K562 (cell line): ENCODE results near the gene GNGT1. TPM values are rescaled to one million over a fixed set of nuclear protein-coding genes. Genes with fewer than 3 reads are reported as not detected.

Experiments used
- CBFA2T3 ChIP-seq: fragments of 450-650 bp; IDR thresholded peaks from 2 replicates; pipeline ENCODE4 v1.6.1; 2017
- FOXJ2 ChIP-seq: fragments of 200-800 bp; sonication (Bioruptor generic); IDR thresholded peaks from 2 replicates; pipeline ENCODE4 v1.6.1; 2016; ENCODE audit warnings: missing genetic modification characterization, missing compliant biosample characterization
- HDAC1 ChIP-seq, 2 experiments: fragments of 450-650 bp; IDR thresholded peaks; 2 replicates each; pipeline ENCODE4 v1.6.1; 2016 to 2017; ENCODE audit warnings: inconsistent platforms in 1 of 2, mild to moderate bottlenecking in 1 of 2, moderate library complexity in 1 of 2
- HMGN3 ChIP-seq: IDR thresholded peaks from 2 replicates; pipeline ENCODE4 v1.6.1; 2011; ENCODE audit warnings: borderline replicate concordance, low read depth, mild to moderate bottlenecking, mixed read lengths, low read length; ENCODE audit not compliant: insufficient read length; ENCODE audit errors: extremely low read depth
- MAFK ChIP-seq: IDR thresholded peaks from 2 replicates; pipeline ENCODE4 v1.6.1; 2011; ENCODE audit warnings: low read length, improper control_type of control experiment
- MCM3 ChIP-seq: fragments of 450-650 bp; IDR thresholded peaks from 2 replicates; pipeline ENCODE4 v1.6.1; 2016
- MEIS2 ChIP-seq: fragments of 450-650 bp; IDR thresholded peaks from 2 replicates; pipeline ENCODE4 v1.6.1; 2014; ENCODE audit warnings: mild to moderate bottlenecking; ENCODE audit not compliant: partially characterized antibody
- MTF1 ChIP-seq: fragments of 250-450 bp; sonication (Bioruptor Pico); IDR thresholded peaks from 2 replicates; pipeline ENCODE4 v1.9.0; 2021; ENCODE audit warnings: moderate library complexity, mild to moderate bottlenecking, inconsistent platforms, borderline replicate concordance
- NCOA2 ChIP-seq, 2 experiments: fragments of 450-650 bp; IDR thresholded peaks; 2 replicates each; pipeline ENCODE4 v1.6.1; 2018; ENCODE audit warnings: mild to moderate bottlenecking in 2 of 2, moderate library complexity in 1 of 2; ENCODE audit not compliant: partially characterized antibody in 2 of 2
- NR1H2 ChIP-seq: sonication (generic); formaldehyde crosslinking; IDR thresholded peaks from 2 replicates; pipeline ENCODE4 v1.4.0; 2020; ENCODE audit warnings: mild to moderate bottlenecking, missing genetic modification reagents
- NR4A1 ChIP-seq, 2 experiments: fragments of 250-450 bp in 1 of 2; fragments of 450-650 bp in 1 of 2; sonication (Bioruptor Pico) in 1 of 2; IDR thresholded peaks; 2 replicates each; pipeline versions ENCODE4 v1.4.0 to v1.6.1; 2016 to 2020; ENCODE audit warnings: mild to moderate bottlenecking in 2 of 2, missing compliant biosample characterization in 1 of 2, missing genetic modification characterization in 1 of 2, moderate library complexity in 1 of 2
- NUFIP1 ChIP-seq: fragments of 450-650 bp; IDR thresholded peaks from 2 replicates; pipeline ENCODE4 v1.6.1; 2018; ENCODE audit not compliant: partially characterized antibody
- POLR2AphosphoS5 ChIP-seq: IDR thresholded peaks from 2 replicates; pipeline ENCODE4 v1.6.1; 2011; ENCODE audit warnings: mild to moderate bottlenecking, low read depth, low read length, moderate library complexity; ENCODE audit not compliant: control insufficient read depth, insufficient read depth
- POLR3A ChIP-seq: IDR thresholded peaks from 2 replicates; pipeline ENCODE4 v1.6.1; 2011; ENCODE audit warnings: borderline replicate concordance, mild to moderate bottlenecking, moderate library complexity; ENCODE audit not compliant: insufficient read length, insufficient read depth; ENCODE audit errors: extremely low read depth
- PPARD ChIP-seq: fragments of 250-450 bp; sonication (Bioruptor Pico); IDR thresholded peaks from 2 replicates; pipeline ENCODE4 v1.8.0; 2022; ENCODE audit warnings: inconsistent platforms, mild to moderate bottlenecking, moderate library complexity
- SMAD4 ChIP-seq: fragments of 250-450 bp; sonication (Bioruptor Pico); conservative IDR thresholded peaks from 2 replicates; pipeline ENCODE4 v1.8.0; 2021; ENCODE audit warnings: inconsistent platforms, mild to moderate bottlenecking, moderate library complexity
- SMARCA4 ChIP-seq: fragments of 450-650 bp; IDR thresholded peaks from 2 replicates; pipeline ENCODE4 v1.6.1; 2016
- SP2 ChIP-seq: IDR thresholded peaks from 2 replicates; pipeline ENCODE4 v1.6.1; 2011; ENCODE audit warnings: mild to moderate bottlenecking, low read depth, low read length, moderate library complexity; ENCODE audit not compliant: poor library complexity, severe bottlenecking; ENCODE audit errors: extremely low read depth
- SRF ChIP-seq, 2 experiments: fragments of 250-450, 450-650 bp in 1 of 2; sonication (Bioruptor Pico) in 1 of 2; sonication (generic) in 1 of 2; formaldehyde crosslinking; IDR thresholded peaks; 2 replicates each; pipeline versions ENCODE4 v1.5.0 to v1.5.1; 2020 to 2022; ENCODE audit warnings: mild to moderate bottlenecking in 1 of 2, missing genetic modification reagents in 1 of 2
- TAL1 ChIP-seq: fragments of 450-650 bp; IDR thresholded peaks from 2 replicates; pipeline ENCODE4 v1.6.1; 2016; ENCODE audit warnings: mild to moderate bottlenecking
- TCF3 ChIP-seq: sonication (generic); formaldehyde crosslinking; IDR thresholded peaks from 2 replicates; pipeline ENCODE4 v1.4.0; 2020; ENCODE audit warnings: mild to moderate bottlenecking, missing genetic modification reagents
- YBX1 ChIP-seq: fragments of 450-650 bp; IDR thresholded peaks from 2 replicates; pipeline ENCODE4 v1.7.1; 2016; ENCODE audit warnings: mild to moderate bottlenecking
- ZNF431 ChIP-seq: sonication (generic); formaldehyde crosslinking; IDR thresholded peaks from 2 replicates; pipeline ENCODE4 v1.8.0; 2022; ENCODE audit warnings: mild to moderate bottlenecking, missing genetic modification reagents
- ZNF551 ChIP-seq: fragments of 250-450 bp; sonication (Bioruptor Pico); IDR thresholded peaks from 2 replicates; pipeline ENCODE4 v1.5.0; 2021; ENCODE audit warnings: mild to moderate bottlenecking, moderate library complexity
- ZNF644 ChIP-seq: fragments of 200-800 bp; sonication (Bioruptor generic); IDR thresholded peaks from 2 replicates; pipeline ENCODE4 v1.6.1; 2016; ENCODE audit warnings: low read depth, missing genetic modification characterization, missing compliant biosample characterization
- ZSCAN32 ChIP-seq: fragments of 450-650 bp; formaldehyde crosslinking; IDR thresholded peaks from 2 replicates; pipeline ENCODE4 v1.4.0; 2020; ENCODE audit warnings: mild to moderate bottlenecking, moderate library complexity
- polyA plus RNA-seq, 8 experiments: library from polyadenylated mRNA; depleted of rRNA in 4 of 8; stranded (reverse) in 5 of 8; unstranded in 3 of 8; fragments of >200 nt; fragmentation: Nextera tagmentation in 2 of 8; fragmentation: Illumina TruSeq in 1 of 8; extraction: Ambion mirVana in 2 of 8; extraction: Trizol in 1 of 8; gene quantifications; 2 replicates each; pipeline versions ENCODE4 v1.2.1 to v1.2.3, GENCODE V29; 2011 to 2014; ENCODE audit warnings: inconsistent platforms in 1 of 8, missing spikeins in 1 of 8
- total RNA-seq, 7 experiments: library from RNA; depleted of rRNA in 6 of 7; stranded (reverse); fragments of >200 nt in 6 of 7; fragmentation: Illumina TruSeq in 2 of 7; extraction: Trizol in 2 of 7; gene quantifications; 2 replicates each; pipeline versions ENCODE4 v1.2.1 to v1.2.3, GENCODE V29; 2011 to 2021; ENCODE audit warnings: low replicate concordance in 1 of 7
- TF ChIP-seq, protein P1 (sequence below): sonication (generic); formaldehyde crosslinking; IDR thresholded peaks from 2 replicates; pipeline ENCODE4 v1.8.0; 2022; ENCODE audit warnings: mild to moderate bottlenecking, low read depth, missing genetic modification reagents

Gene GNGT1
- total and polyA plus RNA-seq, 9 of the 15 experiments (the other 6 are each of a cell fraction or from before 2014, with no cell fraction given) = 0.04 to 0.83 (median 0.51) TPM; not detected in 2

DNA sequence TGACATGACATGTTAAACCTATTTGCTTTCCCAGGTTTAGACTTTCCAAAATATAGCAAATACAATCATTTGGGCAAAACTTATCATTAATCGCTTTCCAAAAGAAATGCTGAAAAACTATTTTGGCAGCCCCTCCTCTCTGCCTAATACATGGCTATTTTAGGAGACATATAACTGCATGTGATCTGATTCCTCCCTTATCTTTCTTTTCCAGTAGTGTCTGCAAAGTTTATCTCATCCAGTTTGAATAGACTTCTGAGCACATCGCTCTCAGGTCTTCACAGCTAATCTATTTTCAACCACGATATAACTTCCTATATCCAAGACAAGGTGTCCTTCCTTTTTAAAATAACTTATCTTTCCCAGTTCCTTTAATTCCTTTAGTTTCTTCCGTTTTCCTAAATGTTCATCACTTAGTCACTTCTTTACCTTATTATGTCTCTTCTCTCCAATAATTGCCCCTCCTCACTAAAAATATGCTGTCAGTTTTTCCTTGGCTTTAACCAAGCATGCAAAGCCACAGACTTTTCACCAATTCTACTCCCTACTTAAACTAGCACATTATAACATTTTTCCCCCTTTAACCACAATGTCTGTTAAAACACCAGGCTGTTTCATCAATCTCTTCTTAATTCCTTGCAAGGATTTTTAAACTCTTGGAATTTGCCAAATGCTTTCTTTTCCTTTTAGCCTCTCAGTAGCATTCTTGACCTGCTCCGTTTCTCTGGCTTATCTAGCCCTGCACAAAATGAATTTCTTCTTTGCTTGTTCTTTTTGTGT is 39.6 kb downstream of the GNGT1 start (continued):
- TF ChIP-seq HMGN3 = no peak
- TF ChIP-seq ZSCAN32 (CRISPR knock-in tag) = no peak
- no peak for TF ChIP-seq NR4A1 (CRISPR knock-in tag; IDR thresholded peaks at IDR 0.05)
- TF ChIP-seq NR4A1 (tag; IDR thresholded peaks at IDR 0.05) = no peak
- peak; percentile 85 for TF ChIP-seq CBFA2T3
- TF ChIP-seq NCOA2 (IDR thresholded peaks at IDR 0.05; ENCODE audit: partially characterized antibody in 2 of 2) = no peak
- no peak for TF ChIP-seq MEIS2
- TF ChIP-seq PPARD (CRISPR knock-in tag) = no peak
- peak; percentile 44; the same call in 1 of the 2 replicates for TF ChIP-seq ZNF644
- TF ChIP-seq MCM3 = no peak
- TF ChIP-seq, protein P1, sequence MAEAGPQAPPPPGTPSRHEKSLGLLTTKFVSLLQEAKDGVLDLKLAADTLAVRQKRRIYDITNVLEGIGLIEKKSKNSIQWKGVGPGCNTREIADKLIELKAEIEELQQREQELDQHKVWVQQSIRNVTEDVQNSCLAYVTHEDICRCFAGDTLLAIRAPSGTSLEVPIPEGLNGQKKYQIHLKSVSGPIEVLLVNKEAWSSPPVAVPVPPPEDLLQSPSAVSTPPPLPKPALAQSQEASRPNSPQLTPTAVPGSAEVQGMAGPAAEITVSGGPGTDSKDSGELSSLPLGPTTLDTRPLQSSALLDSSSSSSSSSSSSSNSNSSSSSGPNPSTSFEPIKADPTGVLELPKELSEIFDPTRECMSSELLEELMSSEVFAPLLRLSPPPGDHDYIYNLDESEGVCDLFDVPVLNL (CRISPR knock-in tag) = no peak
- 0 out of 4 replicates have a peak, but pooled peaks of 1 of the 2 experiments have one; percentile 25 for TF ChIP-seq HDAC1 (IDR thresholded peaks at IDR 0.05)
- TF ChIP-seq ZNF551 (CRISPR knock-in tag) = no peak
- TF ChIP-seq SP2 = no peak
- TF ChIP-seq NUFIP1 = no peak
- TF ChIP-seq NR1H2 = no peak
- peak; percentile 32; the same call in 1 of the 2 replicates for TF ChIP-seq POLR2AphosphoS5
- TF ChIP-seq SMAD4 (CRISPR knock-in tag) = peak; percentile 81
- peak; percentile 73; the same call in 1 of the 2 replicates for TF ChIP-seq FOXJ2
- TF ChIP-seq MTF1 = no peak
- no peak for TF ChIP-seq POLR3A
- peak in 1 of 2 experiments; percentile 52; a peak in 1 of 4 replicates for TF ChIP-seq SRF (CRISPR knock-in tag; IDR thresholded peaks at IDR 0.05)
- no peak for TF ChIP-seq YBX1
- TF ChIP-seq ZNF431 (CRISPR knock-in tag) = no peak
- TF ChIP-seq MAFK = no peak
- peak; percentile 80 for TF ChIP-seq TCF3
- TF ChIP-seq TAL1 = peak; percentile 82
- peak; percentile 45; the same call in 1 of the 2 replicates for TF ChIP-seq SMARCA4
